Stimulated activated CD8-positive, alpha-beta memory T cell treated with anti-CD3 and anti-CD28 coated beads, Interleukin-7, amount 100 ng/mL, for 24 hours (primary cell): Measurements from ENCODE around the gene TRH.
"Not testable (repeated sequence)": the region's sequence is repeated elsewhere in the genome, so short reads cannot be mapped to it uniquely, and the experiment has no call there.

Source experiments
- DNase-seq: peaks from one replicate; pipeline ENCODE4 v3.0.0-alpha.2; 2020; ENCODE audit warnings: low read depth

TRH gene

DNA sequence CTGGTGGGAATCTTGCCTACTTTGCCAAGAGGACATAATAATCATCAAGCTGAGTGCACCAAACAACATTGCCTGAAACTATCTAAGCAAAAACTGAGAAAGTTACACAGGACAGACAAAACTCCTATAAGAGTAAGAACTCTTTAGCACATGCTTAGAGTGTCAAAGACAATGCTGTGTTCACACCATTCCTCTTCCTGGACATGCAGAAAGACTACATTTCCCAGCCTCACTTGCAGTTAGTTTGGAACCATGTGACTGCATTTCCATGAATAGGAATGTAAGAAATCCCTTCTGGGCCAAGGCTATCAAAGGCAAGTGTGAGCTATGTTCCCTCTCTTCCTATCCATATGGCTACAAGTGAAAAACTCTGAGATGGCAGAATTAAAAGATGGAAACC lies 37.6 kb downstream of the TRH start:
- not testable (repeated sequence) for DNase-seq

DNA sequence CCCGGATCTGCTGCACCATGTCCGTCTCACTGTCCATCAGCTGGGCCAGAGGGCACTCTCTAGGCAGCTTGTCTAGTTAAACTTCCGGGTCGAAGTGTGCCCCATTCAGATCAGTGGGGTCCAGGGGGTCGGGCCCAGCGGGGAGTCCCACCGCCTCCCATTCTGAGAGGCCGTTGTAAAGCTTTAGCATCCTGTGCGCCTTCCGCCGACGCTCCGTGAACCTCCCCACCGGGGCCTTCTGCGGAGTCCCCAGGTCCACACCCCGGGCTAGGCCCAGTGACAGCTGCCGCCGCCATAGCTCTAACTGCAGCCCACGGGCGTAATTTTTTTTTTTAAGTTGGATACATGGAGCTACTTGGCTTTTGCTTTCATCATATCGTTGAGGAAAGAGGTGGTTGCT lies 38.7 kb downstream of the TRH start:
- not testable (repeated sequence) for DNase-seq

- no peak for DNase-seq
Measured at GRCh38 chr3:130014526-130014925, 40.0 kb downstream of the TRH start.

DNA sequence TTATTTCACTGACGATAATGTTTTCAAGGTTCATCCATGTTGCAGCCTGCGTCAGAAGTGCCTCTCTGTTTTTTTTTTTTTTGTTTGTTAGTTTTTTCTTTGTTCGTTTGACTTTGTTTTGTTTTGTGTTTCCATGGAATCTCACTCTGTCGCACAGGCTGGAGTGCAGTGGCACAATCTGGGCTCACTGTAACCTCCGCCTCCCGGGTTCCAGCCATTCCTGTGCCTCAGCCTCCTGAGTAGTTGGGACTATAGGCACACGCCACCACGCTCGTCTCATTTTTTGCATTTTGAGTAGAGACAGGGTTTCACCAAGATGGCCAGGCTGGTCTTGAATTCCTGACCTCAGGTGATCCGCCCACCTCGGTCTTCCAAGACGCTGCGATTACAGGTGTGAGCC lies 43.1 kb downstream of the TRH start:
- DNase-seq = not testable (repeated sequence)

DNA sequence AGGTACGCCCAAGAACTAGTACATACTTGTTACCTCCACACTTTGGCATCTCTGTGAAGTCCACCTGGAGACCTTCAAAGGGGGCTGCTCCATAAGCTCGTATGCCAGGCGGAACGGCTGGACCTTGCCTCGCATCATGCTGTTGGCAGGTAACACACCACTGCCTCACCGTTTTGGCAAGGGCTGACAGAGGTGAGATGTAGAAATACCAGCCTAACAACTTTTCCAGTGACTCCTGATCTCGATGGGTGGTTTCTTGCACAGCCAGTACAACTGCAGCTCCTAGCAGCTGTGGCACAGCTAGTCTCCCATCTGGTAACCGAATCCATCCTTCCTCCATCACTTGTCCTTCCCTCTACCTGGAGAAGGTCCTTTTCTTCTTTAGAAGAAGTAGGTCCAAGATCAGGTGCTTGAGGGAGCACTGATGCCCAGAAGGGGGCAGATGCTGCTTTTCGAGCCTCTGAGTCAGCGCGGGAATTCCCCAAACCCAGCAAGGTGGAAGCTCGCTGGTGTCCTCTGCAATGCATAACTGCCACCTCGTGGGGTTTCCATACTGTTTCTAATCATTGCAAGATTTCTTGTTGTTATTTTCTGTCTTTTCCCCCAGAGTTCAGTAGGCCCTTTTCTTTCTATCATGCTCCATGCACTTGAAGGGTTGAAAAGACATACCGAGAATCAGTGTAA lies 51.8 kb downstream of the TRH start:
- not testable (repeated sequence) for DNase-seq

GRCh38 chr3:130027437-130027836 lies 52.9 kb downstream of the TRH start:
- DNase-seq = not testable (repeated sequence)
